NCI-H187 treated with DMSO at 0.1 percent for 48 hours (cell line): ENCODE results near the gene TMEM109.
A peak's percentile ranks its signal among the peaks of the same experiment; 100 is the strongest.

Experiments
- DNase-seq: peaks from one replicate; lab custom pipeline; 2025; lab: John Stamatoyannopoulos, UW

Gene TMEM109

DNA sequence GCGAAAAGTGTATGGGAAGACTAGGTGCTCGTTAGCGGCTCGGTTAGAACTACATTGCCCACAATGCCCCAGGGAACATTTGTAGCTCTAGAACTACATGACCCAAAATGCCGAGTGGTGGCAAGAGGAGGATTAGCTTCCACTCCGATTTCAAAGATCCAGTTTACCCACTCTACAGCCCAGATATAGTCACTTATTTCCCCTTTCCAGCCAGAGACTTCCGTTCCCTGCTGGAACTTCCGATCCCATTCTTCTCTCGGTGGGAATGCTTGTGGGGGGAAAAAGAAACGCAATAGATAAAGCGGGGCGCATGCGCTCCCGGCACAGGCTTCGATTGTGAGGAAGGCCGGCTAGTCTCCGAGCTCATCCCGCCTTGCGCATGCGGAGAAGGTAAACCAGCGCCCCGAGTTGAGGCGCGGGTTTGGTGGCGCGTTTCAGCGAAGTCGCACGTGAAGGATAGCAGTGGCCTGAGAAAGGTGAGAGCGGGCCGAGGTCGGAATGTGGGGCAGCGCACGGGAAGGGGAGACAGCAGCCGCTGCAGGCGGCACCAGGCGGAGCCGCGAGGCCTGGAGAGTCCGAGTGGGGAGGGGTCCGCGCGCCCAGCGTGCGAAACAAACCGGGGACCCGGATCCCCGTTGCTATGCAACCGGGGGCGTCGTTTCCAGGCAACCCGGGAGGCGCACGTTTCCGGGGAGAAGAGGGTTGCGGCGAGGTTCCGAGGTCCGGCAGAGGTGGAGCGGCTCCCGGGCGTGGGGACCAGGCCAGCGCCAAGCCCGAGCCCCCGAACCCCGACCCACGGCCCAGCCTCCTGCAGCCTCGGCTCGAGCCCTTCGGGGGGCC lies at the start of gene TMEM109:
Gene TMEM109, plus strand, starts transcription at position 366 of the 840 bp plus-strand sequence. CDS start 5,536 bp downstream, outside the sequence.
- DNase-seq: peak; percentile 85

DNA sequence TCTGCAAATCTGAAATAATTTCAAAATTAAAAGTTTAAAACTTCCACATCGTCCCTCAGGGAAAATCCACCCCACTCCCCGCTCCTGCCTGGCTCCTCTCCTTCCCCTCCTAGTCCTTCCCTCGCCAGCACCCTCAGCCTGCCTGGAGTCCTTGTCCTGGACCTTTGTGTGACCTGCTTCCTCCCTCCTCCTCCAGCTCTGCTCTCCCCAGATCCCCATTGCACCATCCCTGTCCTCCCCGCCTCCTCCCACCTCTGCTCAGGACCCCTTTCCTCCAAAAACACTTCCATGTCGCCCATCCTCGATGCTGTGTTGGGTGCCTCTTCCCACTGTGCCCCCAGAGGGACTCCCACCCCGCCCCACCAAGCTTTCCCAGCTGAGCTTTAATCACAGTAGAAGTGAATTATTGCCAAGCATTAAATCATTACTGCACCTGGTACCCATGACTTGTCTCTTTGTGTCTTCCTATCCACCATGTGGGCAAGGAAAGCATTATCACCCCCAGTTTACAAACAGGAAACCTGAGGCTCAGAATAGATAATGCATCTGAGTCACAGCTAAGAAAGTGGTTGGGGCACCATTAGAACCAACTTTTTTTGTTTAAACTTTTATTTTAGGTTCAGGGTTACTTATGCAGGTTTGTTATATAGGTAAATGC lies 49.0 kb upstream of the TMEM109 start:
- DNase-seq: no peak

DNA sequence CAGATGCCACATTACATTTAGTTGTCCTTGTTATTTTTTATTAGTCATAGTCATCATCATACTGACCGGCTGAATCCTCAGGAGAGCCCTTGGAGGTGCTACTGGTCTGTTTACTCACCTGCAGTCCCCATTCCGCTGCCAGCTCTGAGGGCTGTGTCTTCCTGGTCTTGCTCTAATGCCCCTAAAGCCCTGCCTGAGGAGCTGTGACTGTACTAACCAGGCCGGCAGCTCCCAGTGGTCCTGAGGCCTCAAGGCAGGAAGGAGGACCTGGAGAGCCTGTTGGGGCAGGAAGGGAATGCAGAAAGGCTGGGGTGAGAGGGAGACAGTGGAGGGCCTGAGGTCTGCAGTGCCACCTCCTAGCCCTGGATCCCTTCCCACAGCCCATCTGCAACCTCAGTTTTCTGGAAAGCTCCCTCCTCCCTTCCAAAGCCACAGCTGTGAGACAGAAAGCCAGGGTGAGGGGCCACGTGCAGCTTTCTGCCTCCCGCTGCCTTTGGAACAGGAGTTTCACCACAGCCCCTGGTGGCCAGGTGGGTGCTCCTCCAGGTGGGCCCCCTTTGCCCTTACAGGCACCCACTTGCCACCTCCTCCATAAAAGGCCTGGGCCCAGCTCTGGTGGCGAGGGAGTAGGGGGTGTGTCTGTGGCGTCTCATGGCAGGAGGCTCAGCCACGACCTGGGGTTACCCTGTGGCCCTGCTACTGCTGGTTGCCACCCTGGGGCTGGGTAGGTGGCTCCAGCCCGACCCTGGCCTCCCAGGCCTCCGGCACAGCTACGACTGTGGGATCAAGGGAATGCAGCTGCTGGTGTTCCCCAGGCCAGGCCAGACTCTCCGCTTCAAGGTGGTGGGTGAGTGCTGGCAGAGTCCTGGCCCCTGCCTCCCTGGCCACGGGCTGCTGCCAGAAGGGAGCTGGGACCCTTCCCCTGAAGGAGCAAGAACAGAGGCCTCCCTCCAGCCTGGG lies 46.8 kb upstream of the TMEM109 start, which contains the start of gene ZP1:
Gene ZP1, plus strand, starts transcription at position 632 of the 960 bp plus-strand sequence. Its CDS starts 20 bp downstream, at position 652.
- no peak for DNase-seq

GRCh38 chr11:60867871-60868681 lies 45.9 kb upstream of the TMEM109 start:
- DNase-seq: no peak

DNA sequence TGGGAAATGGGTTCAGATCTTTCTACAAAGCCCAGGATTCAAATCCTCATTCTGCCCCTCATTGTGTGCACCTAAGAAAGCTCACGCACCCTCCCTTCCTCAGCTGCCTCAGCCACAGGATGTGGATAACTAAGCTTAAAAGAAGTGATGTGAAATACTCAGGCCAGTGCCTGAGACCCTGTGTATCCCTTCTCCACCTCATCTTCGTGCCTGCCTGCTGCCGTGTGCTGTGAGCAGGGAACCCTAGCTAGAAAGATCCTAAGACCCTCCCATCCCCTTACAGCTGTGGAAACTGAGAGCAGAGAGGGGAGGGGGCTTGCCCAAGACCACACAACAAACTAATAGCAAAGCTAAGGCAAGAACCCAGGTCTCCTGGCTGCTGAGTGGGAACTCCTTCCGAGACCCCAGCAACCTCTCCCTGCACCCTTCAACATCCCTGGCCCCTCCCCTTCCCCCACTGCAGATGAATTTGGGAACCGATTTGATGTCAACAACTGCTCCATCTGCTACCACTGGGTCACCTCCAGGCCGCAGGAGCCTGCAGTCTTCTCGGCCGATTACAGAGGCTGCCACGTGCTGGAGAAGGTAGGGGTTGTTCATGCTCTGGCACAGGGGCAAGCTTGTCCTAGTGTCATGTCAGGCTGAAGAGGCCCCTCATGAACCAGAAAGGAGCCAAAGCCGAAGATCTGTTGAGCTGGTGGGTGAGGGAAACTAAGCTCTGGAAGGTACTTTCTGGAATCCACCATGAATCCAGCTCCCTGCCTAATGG lies 45.1 kb upstream of the TMEM109 start:
- no peak for DNase-seq

DNA sequence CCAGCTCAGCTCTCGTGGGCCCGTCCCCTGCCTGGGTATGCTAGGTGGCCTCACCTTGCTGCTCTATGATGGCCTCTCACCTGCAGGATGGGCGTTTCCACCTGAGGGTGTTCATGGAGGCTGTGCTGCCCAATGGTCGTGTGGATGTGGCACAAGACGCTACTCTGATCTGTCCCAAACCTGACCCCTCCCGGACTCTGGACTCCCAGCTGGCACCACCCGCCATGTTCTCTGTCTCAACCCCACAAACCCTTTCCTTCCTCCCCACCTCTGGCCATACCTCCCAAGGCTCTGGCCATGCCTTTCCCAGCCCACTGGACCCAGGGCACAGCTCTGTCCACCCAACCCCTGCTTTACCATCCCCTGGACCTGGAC lies 44.5 kb upstream of the TMEM109 start:
- DNase-seq: no peak

GRCh38 chr11:60870276-60870675 lies 43.7 kb upstream of the TMEM109 start:
- no peak for DNase-seq

DNA sequence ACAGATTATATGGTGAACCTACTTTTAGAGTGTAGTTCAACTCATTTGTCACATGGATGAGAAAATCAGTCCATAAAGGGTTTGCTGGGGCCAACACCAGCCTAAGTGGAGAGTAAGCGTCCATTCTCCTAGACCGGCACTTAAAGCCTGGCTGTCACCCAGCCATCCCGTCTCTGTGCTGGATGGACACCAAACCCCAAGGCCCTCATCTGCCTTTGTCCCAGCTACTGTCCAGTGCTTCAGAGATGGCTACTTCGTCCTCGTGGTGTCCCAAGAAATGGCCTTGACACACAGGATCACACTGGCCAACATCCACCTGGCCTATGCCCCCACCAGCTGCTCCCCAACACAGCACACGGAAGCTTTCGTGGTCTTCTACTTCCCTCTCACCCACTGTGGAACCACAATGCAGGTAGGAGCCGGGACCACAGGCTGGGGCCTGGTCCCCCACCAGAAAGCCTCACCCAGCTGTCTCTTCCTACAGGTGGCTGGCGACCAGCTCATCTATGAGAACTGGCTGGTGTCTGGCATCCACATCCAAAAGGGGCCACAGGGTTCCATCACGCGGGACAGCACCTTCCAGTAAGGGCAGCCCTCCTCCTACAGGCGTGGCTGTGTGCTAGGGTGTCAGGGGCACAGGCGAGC lies 43.1 kb upstream of the TMEM109 start:
- no peak for DNase-seq

DNA sequence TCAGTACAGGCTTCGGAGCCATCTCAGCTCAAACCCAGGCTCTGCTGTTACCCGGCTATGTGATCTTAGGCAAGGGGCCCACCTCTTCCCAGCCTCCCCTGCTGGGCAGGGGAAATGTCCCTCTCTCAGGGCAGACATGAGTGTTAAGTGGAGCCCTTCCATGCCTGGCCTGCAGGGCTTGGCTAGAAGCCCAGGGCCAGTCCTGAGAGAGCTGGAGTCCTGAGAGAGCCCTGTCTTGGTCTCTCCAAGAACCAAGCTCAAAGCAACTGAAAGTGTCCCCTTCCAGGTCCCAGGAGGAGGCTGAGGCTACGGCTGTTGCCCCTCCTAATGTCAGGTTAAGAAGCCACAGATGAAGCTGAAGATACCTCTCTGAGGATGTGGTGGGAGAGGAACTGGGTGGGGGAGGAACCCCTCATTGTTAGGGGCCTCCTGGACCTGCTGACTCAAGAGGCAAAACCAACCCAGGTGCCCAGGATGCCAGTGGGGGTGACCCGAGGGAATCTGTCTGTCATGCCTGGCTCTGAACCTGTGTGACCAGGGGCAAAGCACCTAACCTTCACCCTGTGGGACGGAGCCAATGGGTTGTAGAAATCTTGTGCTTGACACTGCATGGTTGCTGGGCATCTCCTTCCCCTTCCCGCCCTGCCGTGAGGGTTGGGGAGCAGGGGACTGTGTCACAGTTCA lies 42.4 kb upstream of the TMEM109 start:
- DNase-seq: no peak

- no peak for DNase-seq
Measured at GRCh38 chr11:60872124-60872960, 41.6 kb upstream of the TMEM109 start.

- no peak for DNase-seq
Measured at GRCh38 chr11:60872961-60873524, 40.9 kb upstream of the TMEM109 start.

DNA sequence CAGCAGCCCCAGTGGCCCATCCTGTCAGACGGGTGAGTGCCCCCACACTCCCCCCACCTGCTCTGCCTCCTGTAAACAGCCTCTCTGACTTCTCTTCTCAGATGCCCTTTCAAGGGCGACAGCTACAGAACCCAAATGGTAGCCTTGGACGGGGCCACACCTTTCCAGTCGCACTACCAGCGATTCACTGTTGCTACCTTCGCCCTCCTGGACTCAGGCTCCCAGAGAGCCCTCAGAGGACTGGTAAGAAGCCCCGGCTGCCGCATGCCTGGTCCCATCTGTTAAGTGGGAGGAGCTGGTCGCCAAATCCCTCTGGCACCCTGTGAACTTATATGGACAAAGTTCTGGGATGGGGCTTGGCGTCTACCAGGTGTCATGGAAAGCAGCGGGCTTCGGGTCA lies 40.4 kb upstream of the TMEM109 start:
- no peak for DNase-seq

- DNase-seq: no peak
Measured at GRCh38 chr11:60874421-60875365, 39.3 kb upstream of the TMEM109 start.

DNA sequence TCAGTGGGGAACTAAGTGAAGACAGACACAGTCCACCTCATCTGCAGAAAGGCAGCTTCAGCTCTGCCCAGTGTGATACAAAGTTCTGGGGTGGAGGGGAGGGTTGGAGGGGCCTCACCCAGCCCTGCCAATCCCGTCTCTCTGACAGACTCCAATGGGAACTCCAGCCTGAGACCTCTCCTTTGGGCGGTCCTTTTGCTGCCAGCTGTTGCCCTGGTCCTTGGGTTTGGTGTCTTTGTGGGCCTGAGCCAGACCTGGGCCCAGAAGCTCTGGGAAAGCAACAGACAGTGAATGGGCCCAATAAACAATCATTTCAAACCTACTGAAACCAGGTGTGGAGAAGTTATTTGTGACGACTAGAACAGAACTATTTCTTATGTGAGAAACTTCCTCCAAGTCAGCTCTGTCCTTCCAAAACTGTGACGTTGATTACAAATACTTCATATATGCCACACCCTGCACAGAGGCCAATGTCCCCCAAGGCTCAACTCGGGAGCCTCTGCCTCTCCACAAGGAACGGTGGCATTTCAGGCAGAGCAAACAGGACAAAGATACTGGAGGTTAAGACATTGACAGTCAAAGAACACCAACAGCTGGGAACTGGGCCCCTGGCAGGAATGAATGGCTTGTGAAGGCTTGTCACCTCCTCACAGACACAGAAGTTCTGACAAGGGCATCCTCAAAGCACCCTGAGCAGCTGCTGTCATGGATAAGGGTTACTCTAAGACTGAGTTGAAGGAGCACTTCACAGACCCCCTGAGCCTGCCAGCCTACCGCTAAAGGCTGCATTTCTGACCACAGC lies 38.4 kb upstream of the TMEM109 start:
- DNase-seq: no peak

- DNase-seq: no peak
Measured at GRCh38 chr11:60876168-60876485, 37.8 kb upstream of the TMEM109 start.
